Measurements from ENCODE around the gene VCX. TPM values are rescaled to one million over a fixed set of nuclear protein-coding genes. Genes with fewer than 3 reads are reported as not detected.

The VCX gene
- total RNA-seq, 1 donor from 2014 or later: not detected

Other genes with a start within 250 kb of the VCX start
- 5.2 and 7.1 TPM in 2 replicates for gene PNPLA4, start 84.2 kb downstream of the VCX start, total RNA-seq